ENCODE results near the gene OSCAR.

The OSCAR gene

GRCh38 chr19:54100561-54100960 lies at the start of gene OSCAR:
Gene OSCAR (minus strand): TSS chr19:54100803. CDS start chr19:54100792, 11 bp downstream.
- TF ChIP-seq CTCF (IDR thresholded peaks at IDR 0.05; ENCODE audit: low read depth, low read length) = no peak
- no peak for DNase-seq (ENCODE audit: extremely low read depth, low read depth)

- TF ChIP-seq CTCF (IDR thresholded peaks at IDR 0.05; ENCODE audit: low read depth, low read length) = no peak
- no peak for DNase-seq (ENCODE audit: extremely low read depth, low read depth)
Observed at GRCh38 chr19:54149021-54149812, 48.6 kb upstream of the OSCAR start.

- DNase-seq (ENCODE audit: extremely low read depth, low read depth) = no peak
- TF ChIP-seq CTCF (IDR thresholded peaks at IDR 0.05; ENCODE audit: low read depth, low read length) = no peak
Observed at GRCh38 chr19:54148158-54148557, 47.6 kb upstream of the OSCAR start.

GRCh38 chr19:54147676-54148075 lies 47.1 kb upstream of the OSCAR start:
- no peak for DNase-seq (ENCODE audit: extremely low read depth, low read depth)
- TF ChIP-seq CTCF (IDR thresholded peaks at IDR 0.05; ENCODE audit: low read depth, low read length) = no peak

- no peak for DNase-seq (ENCODE audit: extremely low read depth, low read depth)
- no peak for TF ChIP-seq CTCF (IDR thresholded peaks at IDR 0.05; ENCODE audit: low read depth, low read length)
Observed at GRCh38 chr19:54145541-54146158, 45.0 kb upstream of the OSCAR start.

GRCh38 chr19:54142166-54142780 lies 41.7 kb upstream of the OSCAR start:
- TF ChIP-seq CTCF (IDR thresholded peaks at IDR 0.05; ENCODE audit: low read depth, low read length) = no peak
- DNase-seq (ENCODE audit: extremely low read depth, low read depth) = no peak

- TF ChIP-seq CTCF (IDR thresholded peaks at IDR 0.05; ENCODE audit: low read depth, low read length) = no peak
- DNase-seq (ENCODE audit: extremely low read depth, low read depth) = no peak
Observed at GRCh38 chr19:54141356-54141755, 40.8 kb upstream of the OSCAR start.
